Measurements from ENCODE around the gene ZNF598.

The ZNF598 gene

DNA sequence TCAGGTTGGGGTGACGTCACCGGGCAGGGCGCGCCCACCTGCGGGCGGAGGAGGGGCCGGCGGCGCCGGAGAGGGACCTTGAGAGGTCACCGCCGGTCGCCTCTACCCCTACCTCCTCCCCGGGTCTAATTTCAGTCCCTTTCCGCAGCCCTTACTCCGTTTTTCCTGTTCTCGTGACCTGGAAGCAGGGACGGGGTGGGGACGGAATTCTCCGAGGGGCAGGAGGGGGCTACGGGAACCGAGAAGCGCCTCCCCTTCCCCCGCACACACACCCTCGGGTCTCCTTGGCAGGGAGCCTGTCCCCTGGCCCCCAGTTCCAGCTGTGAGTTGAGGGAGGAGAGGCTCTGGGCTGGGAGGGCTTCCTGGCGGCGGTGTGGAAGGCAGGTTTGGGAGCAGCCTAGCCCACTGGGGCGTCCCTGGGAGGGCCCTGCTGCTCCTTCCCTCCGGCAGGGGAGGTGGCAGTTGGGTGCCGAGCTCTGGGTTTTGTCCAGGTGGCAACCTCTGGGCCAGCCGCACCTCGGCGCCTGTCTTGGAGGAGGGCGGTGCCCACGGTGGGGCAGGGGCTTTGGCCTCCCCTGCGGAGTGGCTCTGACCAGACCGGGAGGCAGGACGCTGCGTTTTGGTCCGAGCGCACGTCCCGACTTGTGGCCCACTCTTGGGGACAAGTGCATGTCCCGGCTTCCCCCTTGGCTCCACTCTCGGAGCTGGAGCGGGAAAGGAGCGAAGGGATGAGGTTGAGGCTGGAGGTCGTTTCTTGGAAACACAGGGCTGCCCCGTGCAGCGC, 19.1 kb downstream of the ZNF598 start:
- TF ChIP-seq CTCF (IDR thresholded peaks at IDR 0.05): no peak

- no peak for TF ChIP-seq CTCF (IDR thresholded peaks at IDR 0.05)
Measured at GRCh38 chr16:1990101-1990350, 19.6 kb downstream of the ZNF598 start.

DNA sequence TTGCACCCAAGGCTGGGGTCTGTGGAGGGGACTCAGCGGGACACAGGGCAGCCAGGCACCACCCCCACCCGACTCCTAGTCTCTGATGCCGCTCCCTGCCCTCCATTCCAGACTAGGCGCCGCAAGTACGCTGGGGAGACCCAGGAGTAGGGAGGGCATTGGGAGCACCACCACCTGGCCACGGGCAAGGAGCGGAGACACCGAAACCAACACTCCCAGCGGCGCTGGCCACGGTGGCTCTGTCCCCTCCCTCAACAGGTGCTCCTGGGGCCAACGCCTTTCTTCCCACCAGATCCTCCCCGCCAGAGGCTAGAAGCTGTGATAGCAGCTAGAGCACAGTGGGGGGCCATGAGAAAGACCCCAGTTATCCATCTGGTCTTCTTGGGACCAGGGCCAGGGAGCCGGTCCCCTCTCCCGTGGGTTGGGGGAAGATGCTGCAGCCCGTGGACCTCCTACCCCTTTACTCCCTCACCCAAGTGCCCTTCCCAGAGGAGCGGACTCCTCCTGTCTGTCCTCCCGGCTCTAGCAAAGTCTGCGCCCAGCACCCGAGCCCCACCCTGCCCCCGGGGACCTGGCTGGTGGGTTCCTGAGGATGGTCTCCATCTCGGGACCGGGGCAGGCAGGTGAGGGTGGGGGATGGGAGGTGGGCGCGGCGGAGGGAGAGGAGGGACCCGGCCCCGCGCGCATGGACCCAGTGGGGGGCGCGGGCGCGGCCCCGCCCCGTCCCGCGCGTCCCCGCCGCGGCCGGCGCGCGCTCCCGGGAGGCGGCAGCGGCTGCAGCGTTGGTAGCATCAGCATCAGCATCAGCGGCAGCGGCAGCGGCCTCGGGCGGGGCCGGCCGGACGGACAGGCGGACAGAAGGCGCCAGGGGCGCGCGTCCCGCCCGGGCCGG, 20.2 kb downstream of the ZNF598 start, which contains the start of gene SYNGR3:
TSS of gene SYNGR3 (plus strand) at position 762 of the 892 bp plus-strand sequence. CDS start 133 bp downstream, outside the sequence.
- no peak for TF ChIP-seq CTCF (IDR thresholded peaks at IDR 0.05)

- TF ChIP-seq CTCF (IDR thresholded peaks at IDR 0.05): no peak
Measured at GRCh38 chr16:1987198-1987597, 22.4 kb downstream of the ZNF598 start.

- no peak for TF ChIP-seq CTCF (IDR thresholded peaks at IDR 0.05)
Measured at GRCh38 chr16:1985466-1986150, 24.0 kb downstream of the ZNF598 start.

- no peak for TF ChIP-seq CTCF (IDR thresholded peaks at IDR 0.05)
Measured at GRCh38 chr16:1984347-1985225, 25.0 kb downstream of the ZNF598 start.
